ENCODE measurements around the gene MCM3AP. TPM values are rescaled to one million over a fixed set of nuclear protein-coding genes. Genes with fewer than 3 reads are reported as not detected.

The MCM3AP gene
- total and polyA plus RNA-seq, 4 donors, result 15.5 to 58.1 (median 33.5) TPM

GRCh38 chr21:46191257-46191685 is 94.1 kb downstream of the MCM3AP start:
- WGBS, result 99% methylated on average over 4 of the region's 4 CpGs
- TF ChIP-seq MAX (IDR thresholded peaks at IDR 0.05) (no peak), HNF4A (conservative IDR thresholded peaks at IDR 0.05) (no peak), TAF1 (conservative IDR thresholded peaks at IDR 0.05) (no peak), HNF4G (IDR thresholded peaks at IDR 0.05) (no peak), ZBTB33 (IDR thresholded peaks at IDR 0.05) (no peak), REST (IDR thresholded peaks at IDR 0.05) (no peak), FOXA1 (IDR thresholded peaks at IDR 0.05) (no peak), JUND (IDR thresholded peaks at IDR 0.05) (no peak), ATF3 (IDR thresholded peaks at IDR 0.05) (no peak), SP1 (IDR thresholded peaks at IDR 0.05) (no peak), RXRA (IDR thresholded peaks at IDR 0.05) (no peak), CTCF (IDR thresholded peaks at IDR 0.05; ENCODE audit: low read depth, low read length, missing input control) (no peak)
- H3K27ac ChIP-seq (ENCODE audit: low read depth in 1 of 2, low read length in 2 of 2), result no peak overlapping the region
- DNase-seq (ENCODE audit: low spot score), result peak; percentile 33
- H3K4me1 ChIP-seq (ENCODE audit: control insufficient read depth in 4 of 4, insufficient read depth in 4 of 4, low read length in 3 of 4), result no peaks in the 10 kb centered on the region
- no peaks in the 10 kb centered on the region for H3K9me3 ChIP-seq (ENCODE audit: control insufficient read depth in 4 of 4, low read length in 3 of 4)
- H3K27me3 ChIP-seq (ENCODE audit: control insufficient read depth in 4 of 4, insufficient read depth in 4 of 4, low read length in 3 of 4), result no peaks in the 10 kb centered on the region
- H3K9ac ChIP-seq (ENCODE audit: low read depth in 1 of 2, low read length in 2 of 2), result no peak overlapping the region
- H3K36me3 ChIP-seq (ENCODE audit: control insufficient read depth in 4 of 4, insufficient read depth in 3 of 4, low read depth in 1 of 4, low read length in 3 of 4), result peaks cover 14 to 60% (median 36%) of the 10 kb centered on the region in 4 donors
- H3K4me3 ChIP-seq (ENCODE audit: low read depth in 1 of 3, low read length in 3 of 3), result no peak overlapping the region

GRCh38 chr21:46190491-46191131 is 94.8 kb downstream of the MCM3AP start:
- Histone ChIP-seq H3K27me3 (ENCODE audit: control insufficient read depth in 4 of 4, insufficient read depth in 4 of 4, low read length in 3 of 4) (no peaks in the 10 kb centered on the region), H3K9me3 (ENCODE audit: control insufficient read depth in 4 of 4, low read length in 3 of 4) (no peaks in the 10 kb centered on the region), H3K27ac (ENCODE audit: low read depth in 1 of 2, low read length in 2 of 2) (no peak overlapping the region), H3K4me3 (ENCODE audit: low read depth in 1 of 3, low read length in 3 of 3) (no peak overlapping the region), H3K36me3 (ENCODE audit: control insufficient read depth in 4 of 4, insufficient read depth in 3 of 4, low read depth in 1 of 4, low read length in 3 of 4) (peaks cover 11 to 53% (median 32%) of the 10 kb centered on the region in 4 donors), H3K9ac (ENCODE audit: low read depth in 1 of 2, low read length in 2 of 2) (no peak overlapping the region), H3K4me1 (ENCODE audit: control insufficient read depth in 4 of 4, insufficient read depth in 4 of 4, low read length in 3 of 4) (no peaks in the 10 kb centered on the region)
- TF ChIP-seq JUND (IDR thresholded peaks at IDR 0.05), result no peak
- TF ChIP-seq EGR1 (IDR thresholded peaks at IDR 0.05; ENCODE audit: low read depth in 2 of 2), result no peak
- TF ChIP-seq FOXA1 (IDR thresholded peaks at IDR 0.05), result no peak
- TF ChIP-seq FOXA2 (IDR thresholded peaks at IDR 0.05), result no peak
- TF ChIP-seq ZBTB33 (IDR thresholded peaks at IDR 0.05), result no peak
- TF ChIP-seq SP1 (IDR thresholded peaks at IDR 0.05), result no peak
- TF ChIP-seq NR2F2 (IDR thresholded peaks at IDR 0.05), result no peak
- TF ChIP-seq CTCF (IDR thresholded peaks at IDR 0.05; ENCODE audit: low read depth, low read length, missing input control), result no peak
- no peak for TF ChIP-seq MAX (IDR thresholded peaks at IDR 0.05)
- no peak for TF ChIP-seq YY1 (IDR thresholded peaks at IDR 0.05)
- TF ChIP-seq HNF4A (conservative IDR thresholded peaks at IDR 0.05), result no peak
- TF ChIP-seq RXRA (IDR thresholded peaks at IDR 0.05), result no peak
- no peak for TF ChIP-seq HNF4G (IDR thresholded peaks at IDR 0.05)
- no peak for DNase-seq (ENCODE audit: low spot score)
- 94% methylated on average over 15 of the region's 15 CpGs for WGBS

All from liver (tissue), 9 donors.